HG03342 (cell line): ENCODE data around the gene DLAT.
"Not testable (repeated sequence)": the region's sequence is repeated elsewhere in the genome, so short reads cannot be mapped to it uniquely, and the experiment has no call there.

Source experiments
- ATAC-seq: cut with Tn5 transposase; IDR thresholded peaks from one replicate; pipeline ENCODE4 v1.9.1; 2021; ENCODE audit warnings: mild to moderate bottlenecking, moderate library complexity; ENCODE audit not compliant: unreplicated experiment

DLAT gene

GRCh38 chr11:112004389-112004788 lies 20.8 kb upstream of the DLAT start:
- ATAC-seq, result peak; percentile 89

GRCh38 chr11:112005422-112006094 lies 19.6 kb upstream of the DLAT start:
- ATAC-seq, result no peak

GRCh38 chr11:112006095-112006441 lies 19.1 kb upstream of the DLAT start:
- ATAC-seq, result not testable (repeated sequence)

- not testable (repeated sequence) for ATAC-seq
Observed at GRCh38 chr11:112011451-112011850, 13.8 kb upstream of the DLAT start.

GRCh38 chr11:112012874-112013273 lies 12.3 kb upstream of the DLAT start:
- ATAC-seq, result no peak

GRCh38 chr11:112013497-112014164 lies 11.6 kb upstream of the DLAT start:
- ATAC-seq, result no peak

- ATAC-seq, result peak; percentile 84
Observed at GRCh38 chr11:112016088-112016764, 9.0 kb upstream of the DLAT start.

- ATAC-seq, result peak; percentile 48
Observed at GRCh38 chr11:112016765-112017376, 8.3 kb upstream of the DLAT start.

GRCh38 chr11:112017538-112017937 lies 7.7 kb upstream of the DLAT start:
- ATAC-seq, result no peak

GRCh38 chr11:112019066-112019465 lies 6.1 kb upstream of the DLAT start:
- ATAC-seq, result no peak

- no peak for ATAC-seq
Observed at GRCh38 chr11:112023104-112023503, 2.1 kb upstream of the DLAT start.

- ATAC-seq, result peak; percentile 57
Observed at GRCh38 chr11:112024178-112024772, 933 bp upstream of the DLAT start.

- peak; percentile 0 for ATAC-seq
Observed at GRCh38 chr11:112025707-112026106, 499 bp downstream of the DLAT start.

- not testable (repeated sequence) for ATAC-seq
Observed at GRCh38 chr11:112026784-112027410, 1.7 kb downstream of the DLAT start.

GRCh38 chr11:112029460-112029859 lies 4.3 kb downstream of the DLAT start:
- no peak for ATAC-seq

GRCh38 chr11:112033902-112034301 lies 8.7 kb downstream of the DLAT start:
- ATAC-seq, result no peak

- ATAC-seq, result no peak
Observed at GRCh38 chr11:112037527-112037926, 12.3 kb downstream of the DLAT start.

GRCh38 chr11:112042161-112042960 lies 17.2 kb downstream of the DLAT start:
- no peak for ATAC-seq

GRCh38 chr11:112042961-112043304 lies 17.7 kb downstream of the DLAT start:
- no peak for ATAC-seq

- no peak for ATAC-seq
Observed at GRCh38 chr11:112044961-112045360, 19.8 kb downstream of the DLAT start.
